HG02973 (cell line): Measurements from ENCODE around the gene OBSCN.

Source experiments
- ATAC-seq: cut with Tn5 transposase; IDR thresholded peaks from one replicate; pipeline ENCODE4 v1.9.1; 2021; ENCODE audit warnings: moderate library complexity; ENCODE audit not compliant: unreplicated experiment

The OBSCN gene

GRCh38 chr1:228374711-228375577 lies 167.1 kb downstream of the OBSCN start:
- ATAC-seq = no peak

GRCh38 chr1:228375578-228376261 lies 167.9 kb downstream of the OBSCN start:
- no peak for ATAC-seq

GRCh38 chr1:228376262-228376628 lies 168.4 kb downstream of the OBSCN start:
- ATAC-seq = no peak

- ATAC-seq = no peak
These were observed 169.1 kb downstream of the OBSCN start for GRCh38 chr1:228376651-228377631.

- ATAC-seq = no peak
These were observed 169.8 kb downstream of the OBSCN start for GRCh38 chr1:228377664-228378089.

- no peak for ATAC-seq
These were observed 170.4 kb downstream of the OBSCN start for GRCh38 chr1:228378090-228378872.

- no peak for ATAC-seq
These were observed 171.1 kb downstream of the OBSCN start for GRCh38 chr1:228378873-228379460.

GRCh38 chr1:228379666-228380065 lies 171.8 kb downstream of the OBSCN start:
- no peak for ATAC-seq

- ATAC-seq = no peak
These were observed 173.5 kb downstream of the OBSCN start for GRCh38 chr1:228381356-228381755.

GRCh38 chr1:228383773-228384172 lies 175.9 kb downstream of the OBSCN start:
- ATAC-seq = no peak

GRCh38 chr1:228385232-228385631 lies 177.4 kb downstream of the OBSCN start:
- ATAC-seq = no peak

- no peak for ATAC-seq
These were observed 179.5 kb downstream of the OBSCN start for GRCh38 chr1:228387321-228387720.

- ATAC-seq = no peak
These were observed 182.8 kb downstream of the OBSCN start for GRCh38 chr1:228390649-228391048.

GRCh38 chr1:228391411-228392020 lies 183.7 kb downstream of the OBSCN start:
- ATAC-seq = no peak

- no peak for ATAC-seq
These were observed 184.5 kb downstream of the OBSCN start for GRCh38 chr1:228392111-228392936.

- ATAC-seq = no peak
These were observed 185.4 kb downstream of the OBSCN start for GRCh38 chr1:228393268-228393701.

- ATAC-seq = no peak
These were observed 186.1 kb downstream of the OBSCN start for GRCh38 chr1:228393811-228394570.
